H9 (cell line): ENCODE results near the gene CTSH. TPM values are rescaled to one million over a fixed set of nuclear protein-coding genes. Genes with fewer than 3 reads are reported as not detected.

Experiments
- DNase-seq: peaks from one replicate; pipeline ENCODE4 v3.0.0-alpha.2; 2017
- H2AFZ ChIP-seq: one replicate; pipeline ENCODE4 v1.6.1; 2013; ENCODE audit warnings: mild to moderate bottlenecking, low read length, control low read depth, moderate library complexity
- H2AK5ac ChIP-seq: 2 replicates; pipeline ENCODE4 v1.6.1; 2013; ENCODE audit warnings: low read length, control low read depth, mixed read lengths; ENCODE audit not compliant: insufficient read length
- H2BK120ac ChIP-seq: one replicate; pipeline ENCODE4 v1.6.1; 2013; ENCODE audit warnings: low read depth, mild to moderate bottlenecking, low read length, control low read depth, inconsistent platforms; ENCODE audit not compliant: poor library complexity, severe bottlenecking
- H2BK12ac ChIP-seq: 2 replicates; pipeline ENCODE4 v1.6.1; 2013; ENCODE audit warnings: low read length, control low read depth, mixed read lengths, low read depth; ENCODE audit not compliant: insufficient read length
- H2BK15ac ChIP-seq: 2 replicates; pipeline ENCODE4 v1.6.1; 2013; ENCODE audit warnings: low read depth, low read length, control low read depth
- H2BK20ac ChIP-seq: one replicate; pipeline ENCODE4 v1.6.1; 2013; ENCODE audit warnings: low read depth, mild to moderate bottlenecking, low read length, control low read depth, inconsistent platforms; ENCODE audit not compliant: poor library complexity, severe bottlenecking
- H2BK5ac ChIP-seq: 2 replicates; pipeline ENCODE4 v1.6.1; 2013; ENCODE audit warnings: low read length, control low read depth, mixed read lengths; ENCODE audit not compliant: insufficient read length
- H3K14ac ChIP-seq: 2 replicates; pipeline ENCODE4 v1.6.1; 2013; ENCODE audit warnings: low read length, control low read depth; ENCODE audit not compliant: insufficient read depth
- H3K18ac ChIP-seq: 2 replicates; pipeline ENCODE4 v1.6.1; 2013; ENCODE audit warnings: low read depth, mild to moderate bottlenecking, mixed read lengths, low read length, control low read depth; ENCODE audit not compliant: insufficient read length
- H3K23ac ChIP-seq: 2 replicates; pipeline ENCODE4 v1.6.1; 2013; ENCODE audit warnings: low read length, control low read depth, mixed read lengths, low read depth; ENCODE audit not compliant: insufficient read length
- H3K23me2 ChIP-seq: 2 replicates; pipeline ENCODE4 v1.6.1; 2013; ENCODE audit warnings: low read depth, mild to moderate bottlenecking, mixed read lengths, low read length, control low read depth; ENCODE audit not compliant: insufficient read length, poor library complexity, severe bottlenecking
- H3K27ac ChIP-seq: 2 replicates; pipeline ENCODE4 v1.5.1; 2013; ENCODE audit warnings: low read length, control low read depth, mixed read lengths, low read depth; ENCODE audit not compliant: insufficient read length
- H3K27me3 ChIP-seq: 2 replicates; pipeline ENCODE4 v1.6.1; 2013; ENCODE audit warnings: low read length, control low read depth, inconsistent platforms; ENCODE audit not compliant: insufficient read depth
- H3K4ac ChIP-seq: 2 replicates; pipeline ENCODE4 v1.6.1; 2013; ENCODE audit warnings: low read depth, mild to moderate bottlenecking, control low read depth, inconsistent platforms, low read length, moderate library complexity
- H3K4me1 ChIP-seq: 2 replicates; pipeline ENCODE4 v1.6.1; 2013; ENCODE audit warnings: low read length, control low read depth, inconsistent platforms; ENCODE audit not compliant: insufficient read depth
- H3K4me2 ChIP-seq: 2 replicates; pipeline ENCODE4 v1.6.1; 2013; ENCODE audit warnings: low read length, control low read depth, mixed read lengths; ENCODE audit not compliant: insufficient read length, insufficient read depth
- H3K56ac ChIP-seq: 2 replicates; pipeline ENCODE4 v1.6.1; 2013; ENCODE audit warnings: low read depth, mild to moderate bottlenecking, mixed read lengths, low read length, control low read depth; ENCODE audit not compliant: insufficient read length
- H3K79me1 ChIP-seq: 2 replicates; pipeline ENCODE4 v1.6.1; 2013; ENCODE audit warnings: low read depth, mild to moderate bottlenecking, moderate library complexity, low read length, control low read depth, inconsistent platforms; ENCODE audit not compliant: insufficient read depth, poor library complexity, severe bottlenecking
- H3K79me2 ChIP-seq: 2 replicates; pipeline ENCODE4 v1.6.1; 2013; ENCODE audit warnings: low read length, control low read depth, inconsistent platforms; ENCODE audit not compliant: insufficient read depth
- H3K9ac ChIP-seq: 2 replicates; pipeline ENCODE4 v1.6.1; 2013; ENCODE audit warnings: low read length, control low read depth, mixed read lengths; ENCODE audit not compliant: insufficient read length; ENCODE audit errors: extremely low read depth
- H3K9me3 ChIP-seq: one replicate; pipeline ENCODE4 v1.6.1; 2013; ENCODE audit warnings: low read depth, low read length, inconsistent platforms; ENCODE audit not compliant: control insufficient read depth
- H3T11ph ChIP-seq: one replicate; pipeline ENCODE4 v1.6.1; 2013; ENCODE audit warnings: mild to moderate bottlenecking, low read length, control low read depth, inconsistent platforms
- H4K20me1 ChIP-seq: one replicate; pipeline ENCODE4 v1.6.1; 2013; ENCODE audit not compliant: control insufficient read depth, insufficient read length, insufficient read depth
- H4K5ac ChIP-seq: 2 replicates; pipeline ENCODE4 v1.6.1; 2013; ENCODE audit warnings: low read depth, mild to moderate bottlenecking, mixed read lengths, low read length, control low read depth; ENCODE audit not compliant: insufficient read length
- H4K8ac ChIP-seq: replicated peaks from 2 replicates; pipeline ENCODE4 v1.6.1; 2013; ENCODE audit warnings: low read length, control low read depth, mixed read lengths, low read depth; ENCODE audit not compliant: insufficient read length
- H4K91ac ChIP-seq: 2 replicates; pipeline ENCODE4 v1.6.1; 2013; ENCODE audit warnings: low read depth, mild to moderate bottlenecking, moderate library complexity, mixed read lengths, low read length, control low read depth; ENCODE audit not compliant: insufficient read length
- H3K27ac Mint-ChIP-seq, 3 experiments: 2 replicates in 2 of 3; 3 replicates in 1 of 3; pipeline ENCODE4 v1.8.0; 2020 to 2021; ENCODE audit warnings: mixed read lengths in 3 of 3, mild to moderate bottlenecking in 1 of 3, moderate library complexity in 1 of 3
- H3K27me3 Mint-ChIP-seq: 2 replicates; pipeline ENCODE4 v1.8.0; 2021; ENCODE audit warnings: low read depth, mild to moderate bottlenecking, moderate library complexity, mixed read lengths
- H3K36me3 Mint-ChIP-seq, 3 experiments: 2 replicates in 2 of 3; 3 replicates in 1 of 3; pipeline ENCODE4 v1.8.0; 2020 to 2021; ENCODE audit warnings: low read depth in 3 of 3, mixed read lengths in 3 of 3; ENCODE audit not compliant: insufficient read depth in 1 of 3
- H3K4me1 Mint-ChIP-seq, 2 experiments: 2 replicates each; pipeline ENCODE4 v1.8.0; 2020; ENCODE audit warnings: mixed read lengths in 2 of 2
- H3K4me3 Mint-ChIP-seq, 2 experiments: 2 replicates in 1 of 2; 3 replicates in 1 of 2; pipeline ENCODE4 v1.8.0; 2020 to 2021; ENCODE audit warnings: mild to moderate bottlenecking in 2 of 2, mixed read lengths in 2 of 2, moderate library complexity in 1 of 2
- H3K9me3 Mint-ChIP-seq, 2 experiments: 2 replicates in 1 of 2; 3 replicates in 1 of 2; pipeline ENCODE4 v1.8.0; 2020; ENCODE audit warnings: mild to moderate bottlenecking in 2 of 2, mixed read lengths in 2 of 2, moderate library complexity in 1 of 2
- WGBS: extraction: QIAGEN DNeasy Blood & Tissue Kit; methylation state at CpG from one replicate; pipeline ENCODE4 v1.1.7; 2013; ENCODE audit warnings: missing lambda C conversion rate, low lambda C conversion rate, mixed read lengths; ENCODE audit not compliant: insufficient read length; ENCODE audit errors: extremely low coverage; 5-methylcytosine and 5-hydroxymethylcytosine counted together
- total RNA-seq: library from RNA; stranded (reverse); gene quantifications from 2 replicates; pipeline ENCODE4 v1.2.1, GENCODE V29; 2021
- TF ChIP-seq, protein P1 (sequence below): fragments of 200-600 bp; sonication (generic); conservative IDR thresholded peaks from 3 replicates; pipeline ENCODE4 v1.8.0; 2021; ENCODE audit warnings: antibody characterized with exemption, mild to moderate bottlenecking

The CTSH gene
- total RNA-seq, 1 experiment from 2014 or later, result 15.5 TPM

DNA sequence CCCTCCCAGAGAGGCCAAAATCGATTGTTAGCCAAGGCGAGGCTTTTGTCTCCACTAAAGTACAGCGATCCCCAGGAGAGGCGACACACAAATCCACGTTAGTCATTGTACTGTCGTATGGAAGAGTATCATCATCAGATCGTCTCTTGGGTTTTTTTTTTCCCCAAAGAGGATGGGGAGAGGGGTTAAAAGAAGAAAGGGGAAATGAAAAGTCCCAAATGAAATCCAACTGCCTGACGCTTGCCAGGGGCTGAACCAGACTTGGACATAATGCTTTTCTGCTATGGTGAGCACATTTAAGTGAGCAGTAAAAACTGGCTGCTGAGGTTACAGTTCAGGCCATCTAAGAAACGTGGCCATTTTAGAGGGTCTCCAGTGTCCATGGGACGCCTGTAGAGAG, 37.9 kb upstream of the CTSH start:
- Mint-ChIP-seq H3K27ac (no peak overlapping the region), H3K4me3 (no peak overlapping the region), H3K36me3 (no peaks in the 10 kb centered on the region; a peak in 1 of 7 replicates), H3K27me3 (peaks cover 29% of the 10 kb centered on the region), H3K4me1 (peaks cover 0 to 14% of the 10 kb centered on the region in 2 experiments; a peak in 3 of 4 replicates), H3K9me3 (no peaks in the 10 kb centered on the region)
- Histone ChIP-seq H3K4ac (no peak overlapping the region), H2BK5ac (no peak overlapping the region), H2BK12ac (no peak overlapping the region), H3T11ph (no peak overlapping the region), H3K4me2 (no peak overlapping the region), H2BK120ac (no peak overlapping the region), H3K14ac (no peak overlapping the region), H4K8ac (no peak overlapping the region), H3K23ac (no peak overlapping the region), H3K79me1 (no peaks in the 10 kb centered on the region), H3K9me3 (no peaks in the 10 kb centered on the region), H3K23me2 (no peaks in the 10 kb centered on the region), H3K9ac (no peak overlapping the region), H4K20me1 (no peaks in the 10 kb centered on the region), H2BK15ac (no peak overlapping the region), H3K27me3 (no peaks in the 10 kb centered on the region), H2AFZ (no peak overlapping the region), H3K79me2 (no peaks in the 10 kb centered on the region), H4K91ac (no peak overlapping the region), H4K5ac (no peak overlapping the region), H3K56ac (no peak overlapping the region), H2BK20ac (no peak overlapping the region), H3K4me1 (no peaks in the 10 kb centered on the region), H3K18ac (no peak overlapping the region), H2AK5ac (no peak overlapping the region), H3K27ac (no peak overlapping the region)
- TF ChIP-seq, protein P1, sequence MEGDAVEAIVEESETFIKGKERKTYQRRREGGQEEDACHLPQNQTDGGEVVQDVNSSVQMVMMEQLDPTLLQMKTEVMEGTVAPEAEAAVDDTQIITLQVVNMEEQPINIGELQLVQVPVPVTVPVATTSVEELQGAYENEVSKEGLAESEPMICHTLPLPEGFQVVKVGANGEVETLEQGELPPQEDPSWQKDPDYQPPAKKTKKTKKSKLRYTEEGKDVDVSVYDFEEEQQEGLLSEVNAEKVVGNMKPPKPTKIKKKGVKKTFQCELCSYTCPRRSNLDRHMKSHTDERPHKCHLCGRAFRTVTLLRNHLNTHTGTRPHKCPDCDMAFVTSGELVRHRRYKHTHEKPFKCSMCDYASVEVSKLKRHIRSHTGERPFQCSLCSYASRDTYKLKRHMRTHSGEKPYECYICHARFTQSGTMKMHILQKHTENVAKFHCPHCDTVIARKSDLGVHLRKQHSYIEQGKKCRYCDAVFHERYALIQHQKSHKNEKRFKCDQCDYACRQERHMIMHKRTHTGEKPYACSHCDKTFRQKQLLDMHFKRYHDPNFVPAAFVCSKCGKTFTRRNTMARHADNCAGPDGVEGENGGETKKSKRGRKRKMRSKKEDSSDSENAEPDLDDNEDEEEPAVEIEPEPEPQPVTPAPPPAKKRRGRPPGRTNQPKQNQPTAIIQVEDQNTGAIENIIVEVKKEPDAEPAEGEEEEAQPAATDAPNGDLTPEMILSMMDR, result no peak
- no CpG with 5 or more reads among the region's 10 CpGs for WGBS
- DNase-seq, result no peak
